HG02763 (cell line): Measurements from ENCODE around the gene PCDHGB2.
A peak's percentile ranks its signal among the peaks of the same experiment; 100 is the strongest.
"Not testable (repeated sequence)": the region's sequence is repeated elsewhere in the genome, so short reads cannot be mapped to it uniquely, and the experiment has no call there.

Experiments used
- ATAC-seq: cut with Tn5 transposase; IDR thresholded peaks from one replicate; pipeline ENCODE4 v1.9.1; 2021; ENCODE audit warnings: mild to moderate bottlenecking, moderate library complexity; ENCODE audit not compliant: unreplicated experiment

PCDHGB2 gene

DNA sequence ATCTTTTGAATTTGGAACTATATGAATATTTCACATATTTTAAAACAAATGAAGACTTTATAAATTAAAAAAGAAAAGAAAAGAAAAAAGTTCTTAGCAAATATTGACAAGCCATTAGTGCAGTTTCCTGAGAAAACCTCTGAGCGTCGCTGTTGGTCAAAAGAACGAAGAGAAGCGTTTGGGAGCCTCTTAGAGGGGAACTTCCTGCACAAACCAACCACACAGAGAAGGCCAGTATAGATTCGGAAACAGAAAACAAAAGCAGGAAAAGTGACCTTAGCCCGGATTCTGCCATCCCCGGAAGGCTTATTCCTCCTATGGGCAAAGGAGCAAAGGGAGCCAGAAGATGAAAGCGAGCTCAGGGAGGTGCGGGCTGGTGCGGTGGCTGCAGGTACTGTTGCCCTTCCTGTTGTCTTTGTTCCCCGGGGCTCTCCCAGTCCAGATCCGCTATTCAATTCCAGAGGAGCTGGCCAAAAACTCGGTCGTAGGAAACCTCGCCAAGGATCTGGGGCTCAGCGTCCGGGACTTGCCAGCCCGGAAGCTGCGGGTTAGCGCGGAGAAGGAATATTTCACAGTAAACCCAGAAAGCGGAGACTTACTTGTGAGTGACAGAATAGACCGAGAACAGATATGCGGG is at the start of gene PCDHGB2:
PCDHGB2 (plus strand) TSS at position 205 of the 637 bp plus-strand sequence; CDS start at position 347, 142 bp downstream.
- no peak for ATAC-seq

DNA sequence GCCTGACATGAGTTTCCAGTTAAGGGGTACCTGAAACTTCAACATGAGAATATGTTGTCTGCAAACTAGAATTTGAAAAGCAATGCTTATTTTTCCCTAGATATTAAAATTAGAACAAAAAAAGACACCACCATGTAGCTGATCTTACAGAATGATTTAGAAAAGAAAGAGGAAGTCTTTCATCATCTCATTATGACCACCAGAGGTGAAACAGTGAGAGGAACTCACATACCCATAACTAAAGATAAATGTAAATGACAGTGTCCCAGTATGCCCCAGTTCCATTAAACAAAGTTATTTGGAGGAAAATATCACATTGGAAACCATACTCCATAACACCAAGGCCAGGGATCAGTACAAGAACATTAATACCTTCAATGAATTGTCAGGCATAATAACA is 46.1 kb upstream of the PCDHGB2 start:
- ATAC-seq: no peak

DNA sequence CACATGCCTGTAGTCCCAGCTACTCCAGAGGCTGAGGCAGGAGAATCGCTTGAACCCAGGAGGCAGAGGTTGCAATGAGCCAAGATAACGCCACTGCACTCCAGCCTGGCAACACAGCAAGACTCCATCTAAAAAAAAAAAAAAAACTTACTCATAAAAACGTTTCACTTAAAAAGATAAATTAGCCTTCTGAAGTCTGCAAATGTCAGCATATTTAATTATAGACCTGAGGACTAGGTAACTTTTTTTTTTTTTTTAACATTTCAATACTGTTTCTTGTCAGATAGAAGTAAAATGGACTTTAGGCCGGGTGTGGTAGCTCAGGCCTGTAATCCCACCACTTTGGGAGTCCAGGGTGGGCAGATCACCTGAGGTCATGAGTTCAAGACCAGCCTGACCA is 42.8 kb upstream of the PCDHGB2 start:
- ATAC-seq: not testable (repeated sequence)

DNA sequence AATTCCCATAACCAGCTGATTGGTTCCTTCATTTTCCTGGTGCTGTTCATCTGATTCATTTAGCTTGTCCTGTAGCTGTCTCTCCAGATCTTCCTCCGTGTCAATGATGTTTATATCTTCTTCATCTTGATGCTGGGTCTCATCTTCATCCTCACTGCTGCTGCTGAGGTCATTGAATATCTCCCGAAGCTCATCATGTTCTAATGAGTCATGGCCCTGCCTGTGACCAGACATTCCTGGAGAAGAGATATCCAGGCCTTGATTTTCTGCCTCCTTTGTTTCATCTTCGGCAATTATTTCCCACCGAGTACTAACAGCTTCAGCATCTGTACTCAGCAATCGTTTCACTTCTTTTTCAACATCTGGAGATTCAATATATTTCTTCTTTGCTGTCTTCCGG is 40.6 kb upstream of the PCDHGB2 start:
- no peak for ATAC-seq

DNA sequence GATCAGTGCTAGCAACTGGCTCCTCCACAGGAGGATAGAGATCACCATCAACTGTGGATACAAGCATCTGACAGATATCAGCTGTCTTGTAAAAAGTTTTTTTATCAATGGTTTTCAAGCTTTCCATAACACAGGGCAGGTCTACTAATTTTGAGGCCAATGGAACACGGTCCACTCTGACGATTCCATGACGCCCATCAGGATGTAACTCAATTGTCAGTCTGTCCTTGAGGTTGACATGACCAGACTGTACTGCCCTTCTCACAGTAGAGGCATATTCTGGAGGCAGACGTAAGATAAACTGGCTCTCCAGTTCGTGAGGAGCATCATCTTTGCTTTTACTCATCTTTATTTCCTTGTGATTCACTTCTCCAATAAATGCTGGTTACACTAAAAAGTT is 40.1 kb upstream of the PCDHGB2 start:
- no peak for ATAC-seq

DNA sequence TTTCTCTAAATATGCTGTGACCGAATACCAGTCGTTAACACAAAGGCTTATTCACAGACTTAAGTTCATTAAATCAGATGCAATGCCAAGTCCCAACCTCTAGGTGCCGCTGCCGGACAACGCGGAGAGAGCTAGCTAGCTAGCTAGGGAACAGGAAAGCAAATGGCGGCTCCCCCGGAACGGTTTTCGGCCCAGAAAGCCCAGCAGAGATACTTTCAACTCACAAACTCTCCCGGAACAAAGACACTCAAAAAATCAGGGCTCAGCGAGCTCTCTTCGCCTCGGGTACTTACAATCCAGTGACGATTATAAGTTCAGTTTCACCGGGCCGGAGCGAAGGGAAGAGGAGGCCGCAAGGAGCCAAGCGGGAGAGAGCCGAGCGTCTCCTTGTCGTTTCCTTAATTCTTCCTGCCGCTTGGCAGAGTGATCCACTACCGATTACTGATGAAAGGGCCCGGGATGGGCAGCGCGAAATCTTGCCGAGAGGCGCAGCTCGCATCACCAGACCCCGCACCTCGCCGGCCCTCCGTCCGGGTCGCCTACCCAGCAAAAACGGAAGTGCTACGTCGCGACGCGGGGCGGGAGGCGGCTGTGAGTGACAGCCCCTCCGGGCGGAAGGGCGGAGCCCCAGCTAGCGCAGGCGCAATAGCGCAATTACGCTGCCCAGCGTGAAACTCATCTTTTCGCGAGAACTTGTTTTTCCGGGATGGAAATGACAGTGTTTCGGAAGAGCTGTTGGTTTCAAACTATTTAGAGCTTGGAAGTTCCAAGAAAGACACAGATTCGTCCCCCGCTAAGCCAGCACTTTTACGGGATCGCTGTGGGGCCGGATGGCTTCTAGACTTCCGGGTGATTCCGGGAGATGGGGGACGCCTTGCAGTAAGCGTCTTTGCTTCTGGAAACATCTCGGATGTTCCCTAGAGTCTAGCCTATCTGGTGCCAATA is 39.3 kb upstream of the PCDHGB2 start, which contains the start of gene TAF7:
TAF7 (minus strand) TSS at position 560 of the 945 bp plus-strand sequence. CDS start 740 bp downstream, outside the sequence.
- ATAC-seq: peak; percentile 96

DNA sequence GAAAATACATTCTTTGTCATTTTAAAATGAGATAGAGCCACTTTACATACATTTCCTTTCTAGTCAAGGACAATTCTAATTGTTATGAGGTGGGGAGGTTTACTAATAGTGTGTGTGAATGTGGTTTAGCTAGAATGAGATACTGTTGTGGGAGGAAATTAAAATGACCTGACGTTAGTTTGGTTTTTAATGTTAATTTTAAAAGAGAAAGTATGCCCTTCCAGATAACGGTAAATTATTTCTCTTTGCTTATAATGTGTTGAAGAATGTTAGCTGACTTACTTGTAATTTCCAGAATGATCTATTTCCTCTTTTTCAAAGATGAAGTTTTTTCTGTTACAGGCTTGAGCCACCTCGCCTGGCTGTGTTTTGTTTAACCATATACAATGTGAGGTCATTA is 37.5 kb upstream of the PCDHGB2 start:
- ATAC-seq: no peak

DNA sequence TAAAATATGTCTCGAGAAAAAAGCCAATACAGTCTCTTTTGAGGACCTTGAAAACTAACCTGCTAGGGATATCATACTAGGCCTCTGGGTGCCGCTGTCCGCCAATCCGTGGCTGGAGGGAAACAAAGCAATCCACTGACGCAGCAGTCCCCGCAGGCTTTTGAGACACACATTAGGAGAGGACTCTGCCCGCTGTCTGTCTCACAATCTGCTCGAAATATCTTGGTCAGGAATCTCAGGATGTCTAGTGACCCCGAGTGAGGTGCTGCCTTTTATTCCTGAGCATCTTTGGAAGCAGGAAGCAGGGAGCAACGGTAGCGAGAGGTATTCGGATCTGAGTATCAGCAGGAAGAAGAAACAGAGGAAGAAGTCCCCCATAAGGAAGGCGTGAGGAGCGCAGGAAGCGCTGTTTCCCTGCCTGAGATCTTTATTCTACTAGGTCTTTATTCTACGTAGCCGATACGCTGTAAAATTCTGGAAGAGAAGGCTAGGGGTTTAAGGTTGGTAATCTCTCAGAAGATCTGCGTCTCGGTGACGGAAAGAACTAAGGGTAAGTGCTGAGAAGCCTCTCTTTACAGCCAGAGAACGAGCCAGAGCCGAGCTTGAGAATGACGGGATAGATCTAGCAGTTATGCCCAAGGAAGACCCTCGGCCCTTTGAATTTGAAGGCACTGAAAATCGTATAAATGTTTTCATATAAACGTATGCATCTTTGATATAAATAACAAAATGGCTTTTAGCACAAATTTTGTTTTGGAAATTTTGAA is 33.5 kb upstream of the PCDHGB2 start:
- peak; percentile 89 for ATAC-seq

DNA sequence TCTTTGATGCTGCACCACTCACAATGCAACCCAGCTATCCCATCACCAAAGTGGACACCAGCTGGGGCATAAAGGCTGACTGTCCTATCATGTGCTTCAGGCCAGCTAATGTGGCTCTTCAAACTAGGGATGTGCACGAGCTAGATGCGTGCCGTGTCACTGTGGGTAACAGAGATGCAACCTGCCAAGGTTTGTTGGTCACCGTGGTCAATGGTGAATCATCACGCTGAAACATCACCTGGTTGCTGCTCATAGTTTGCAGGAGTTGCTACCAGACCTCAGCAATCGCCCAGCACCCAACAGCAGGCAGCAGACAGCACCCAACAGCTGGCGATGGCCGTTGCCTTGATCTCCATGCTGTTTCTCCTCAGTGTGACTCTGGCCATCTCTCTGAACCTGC is 31.6 kb upstream of the PCDHGB2 start:
- ATAC-seq: no peak

DNA sequence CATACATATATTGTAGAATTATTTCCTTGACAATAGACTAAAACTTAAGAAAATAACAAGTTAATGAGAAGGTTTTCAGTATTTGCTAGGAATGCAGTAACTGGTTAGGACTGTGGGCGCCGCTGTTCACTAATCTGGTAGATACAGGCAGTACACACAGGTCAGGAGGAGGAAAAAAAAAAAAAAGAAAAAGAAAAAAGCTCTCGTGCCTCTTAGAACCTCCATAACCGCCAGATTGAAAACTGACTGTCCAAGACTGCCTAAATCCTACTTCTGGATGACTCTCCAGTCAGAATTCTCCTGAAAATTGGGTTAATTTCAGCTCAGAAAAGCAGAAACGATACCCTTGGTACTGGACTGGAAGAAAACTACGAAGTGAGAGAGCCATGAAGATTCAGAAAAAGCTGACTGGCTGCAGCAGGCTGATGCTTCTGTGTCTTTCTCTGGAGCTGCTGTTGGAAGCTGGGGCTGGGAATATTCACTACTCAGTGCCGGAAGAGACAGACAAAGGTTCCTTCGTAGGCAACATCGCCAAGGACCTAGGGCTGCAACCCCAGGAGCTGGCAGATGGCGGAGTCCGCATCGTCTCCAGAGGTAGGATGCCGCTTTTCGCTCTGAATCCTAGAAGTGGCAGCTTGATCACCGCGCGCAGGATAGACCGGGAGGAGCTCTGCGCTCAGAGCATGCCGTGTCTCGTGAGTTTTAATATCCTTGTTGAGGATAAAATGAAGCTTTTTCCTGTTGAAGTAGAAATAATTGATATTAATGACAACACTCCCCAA is 29.3 kb upstream of the PCDHGB2 start, which contains the start of gene PCDHGA1:
PCDHGA1 (plus strand) TSS at position 216 of the 782 bp plus-strand sequence.
- ATAC-seq: no peak

DNA sequence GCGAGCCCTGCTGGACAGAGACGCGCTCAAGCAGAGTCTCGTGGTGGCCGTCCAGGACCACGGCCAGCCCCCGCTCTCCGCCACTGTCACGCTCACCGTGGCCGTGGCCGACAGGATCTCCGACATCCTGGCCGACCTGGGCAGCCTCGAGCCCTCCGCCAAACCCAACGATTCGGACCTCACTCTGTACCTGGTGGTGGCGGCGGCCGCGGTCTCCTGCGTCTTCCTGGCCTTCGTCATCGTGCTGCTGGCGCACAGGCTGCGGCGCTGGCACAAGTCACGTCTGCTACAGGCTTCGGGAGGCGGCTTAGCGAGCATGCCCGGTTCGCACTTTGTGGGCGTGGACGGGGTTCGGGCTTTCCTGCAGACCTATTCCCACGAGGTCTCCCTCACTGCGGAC is 27.2 kb upstream of the PCDHGB2 start:
- not testable (repeated sequence) for ATAC-seq

DNA sequence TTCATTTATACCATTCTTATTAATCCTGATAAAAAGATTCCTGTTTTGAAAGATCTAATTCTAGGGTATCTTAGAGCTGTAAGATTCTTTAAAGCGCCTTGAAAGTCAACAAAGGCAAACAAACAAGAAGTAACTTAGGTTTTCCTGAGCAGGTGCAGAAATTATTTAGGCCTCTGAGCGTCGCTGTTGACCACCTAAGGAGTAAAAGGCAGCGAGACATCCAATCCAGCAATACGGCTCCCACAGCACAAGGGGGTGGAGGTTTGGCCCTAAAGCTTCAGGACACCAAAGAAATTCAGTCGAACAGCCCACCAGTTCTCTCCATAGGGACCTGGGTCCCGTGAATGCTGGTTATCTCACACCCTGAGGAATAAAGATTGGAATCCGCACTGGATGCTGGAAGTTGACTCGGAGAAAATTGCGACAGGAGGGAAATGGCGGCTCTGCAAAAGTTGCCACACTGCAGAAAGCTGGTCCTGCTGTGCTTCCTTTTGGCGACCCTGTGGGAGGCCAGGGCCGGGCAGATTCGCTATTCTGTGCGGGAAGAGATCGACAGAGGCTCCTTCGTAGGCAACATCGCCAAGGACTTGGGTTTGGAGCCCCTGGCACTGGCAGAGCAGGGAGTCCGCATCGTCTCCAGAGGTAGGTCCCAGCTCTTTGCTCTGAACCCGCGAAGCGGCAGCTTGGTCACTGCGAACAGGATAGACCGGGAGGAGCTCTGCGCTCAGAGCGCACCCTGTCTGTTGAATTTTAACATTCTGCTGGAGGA is 21.1 kb upstream of the PCDHGB2 start, which contains the start of gene PCDHGA2:
PCDHGA2 (plus strand) TSS at position 223 of the 769 bp plus-strand sequence.
- ATAC-seq: no peak

DNA sequence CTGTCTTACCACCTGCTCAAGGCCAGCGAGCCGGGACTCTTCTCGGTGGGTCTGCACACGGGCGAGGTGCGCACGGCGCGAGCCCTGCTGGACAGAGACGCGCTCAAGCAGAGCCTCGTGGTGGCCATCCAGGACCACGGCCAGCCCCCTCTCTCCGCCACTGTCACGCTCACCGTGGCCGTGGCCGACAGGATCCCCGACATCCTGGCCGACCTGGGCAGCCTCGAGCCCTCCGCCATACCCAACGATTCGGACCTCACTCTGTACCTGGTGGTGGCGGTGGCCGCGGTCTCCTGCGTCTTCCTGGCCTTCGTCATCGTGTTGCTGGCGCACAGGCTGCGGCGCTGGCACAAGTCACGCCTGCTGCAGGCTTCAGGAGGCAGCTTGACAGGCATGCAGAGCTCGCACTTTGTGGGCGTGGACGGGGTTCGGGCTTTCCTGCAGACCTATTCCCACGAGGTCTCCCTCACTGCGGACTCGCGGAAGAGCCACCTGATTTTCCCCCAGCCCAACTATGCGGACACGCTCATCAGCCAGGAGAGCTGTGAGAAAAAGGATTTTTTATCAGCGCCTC is 18.9 kb upstream of the PCDHGB2 start:
- not testable (repeated sequence) for ATAC-seq

DNA sequence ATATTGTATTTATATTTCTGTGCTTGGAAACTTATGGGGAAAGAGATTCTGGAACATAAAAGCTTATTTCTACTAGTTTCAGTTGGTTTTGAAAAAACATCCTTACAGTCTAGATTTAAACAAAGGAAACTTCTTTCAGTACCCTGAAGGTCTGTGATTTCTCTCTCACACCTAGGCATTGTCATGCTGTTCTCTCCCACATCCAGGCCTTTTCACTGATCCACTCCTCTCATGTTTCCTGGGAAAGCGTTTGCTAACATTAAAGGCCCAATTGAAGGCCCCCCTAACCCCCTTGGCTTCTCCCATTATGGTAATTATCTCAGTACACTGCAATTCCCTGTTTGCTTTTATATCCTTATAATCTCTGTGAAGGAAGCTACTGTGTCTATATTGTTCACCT is 17.0 kb upstream of the PCDHGB2 start:
- no peak for ATAC-seq

DNA sequence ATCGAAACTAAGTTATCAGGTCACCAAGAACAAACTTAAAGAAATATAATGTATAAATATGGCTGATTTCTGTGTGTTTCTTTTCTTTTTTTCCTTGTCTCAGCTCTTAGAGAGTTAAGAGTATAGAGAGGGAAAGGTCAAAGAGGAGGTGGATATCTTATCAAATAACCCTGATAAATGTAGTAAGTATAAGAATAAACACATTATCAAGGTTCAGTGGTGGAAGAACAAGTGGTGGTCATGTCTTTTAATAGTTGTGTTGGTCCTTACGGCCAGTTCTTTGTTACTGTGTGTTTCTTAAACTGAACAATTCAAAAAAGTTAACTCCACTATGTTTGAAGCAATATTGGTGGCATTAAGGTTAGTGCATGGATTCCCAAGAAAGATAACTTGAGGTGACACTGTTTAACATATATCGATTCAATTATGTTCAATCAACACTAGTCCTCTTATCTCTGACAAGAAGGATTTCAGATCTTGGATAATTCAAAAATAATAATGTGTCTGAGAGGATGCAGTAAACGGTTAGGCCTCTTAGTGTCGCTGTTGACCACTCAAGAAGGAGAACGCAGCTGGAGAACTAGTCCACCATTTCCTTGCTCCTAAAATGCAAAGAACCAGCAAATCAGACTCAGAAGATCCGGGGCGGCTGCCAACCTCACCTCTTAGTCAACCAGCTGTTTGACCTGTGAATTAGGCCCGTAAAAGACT is 16.4 kb upstream of the PCDHGB2 start, which contains the start of gene PCDHGA3:
PCDHGA3 (plus strand) TSS at position 588 of the 711 bp plus-strand sequence. CDS start 205 bp downstream, outside the sequence.
- no peak for ATAC-seq

DNA sequence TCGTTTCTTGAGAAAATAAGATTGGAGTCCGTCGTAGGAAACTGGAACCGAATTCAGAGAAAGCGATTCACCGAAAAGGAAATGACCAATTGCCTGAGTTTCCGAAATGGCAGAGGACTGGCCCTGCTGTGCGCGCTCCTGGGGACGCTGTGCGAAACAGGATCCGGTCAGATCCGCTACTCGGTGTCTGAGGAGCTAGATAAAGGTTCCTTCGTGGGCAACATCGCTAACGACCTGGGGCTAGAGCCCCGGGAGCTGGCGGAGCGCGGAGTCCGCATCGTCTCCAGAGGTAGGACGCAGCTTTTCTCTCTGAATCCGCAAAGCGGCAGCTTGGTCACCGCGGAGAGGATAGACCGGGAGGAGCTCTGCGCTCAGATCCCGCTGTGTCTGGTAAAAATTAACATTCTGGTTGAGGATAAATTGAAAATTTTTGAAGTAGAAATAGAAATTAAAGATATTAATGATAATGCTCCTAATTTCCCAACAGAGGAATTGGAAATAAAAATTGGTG is 15.8 kb upstream of the PCDHGB2 start:
- ATAC-seq: no peak

DNA sequence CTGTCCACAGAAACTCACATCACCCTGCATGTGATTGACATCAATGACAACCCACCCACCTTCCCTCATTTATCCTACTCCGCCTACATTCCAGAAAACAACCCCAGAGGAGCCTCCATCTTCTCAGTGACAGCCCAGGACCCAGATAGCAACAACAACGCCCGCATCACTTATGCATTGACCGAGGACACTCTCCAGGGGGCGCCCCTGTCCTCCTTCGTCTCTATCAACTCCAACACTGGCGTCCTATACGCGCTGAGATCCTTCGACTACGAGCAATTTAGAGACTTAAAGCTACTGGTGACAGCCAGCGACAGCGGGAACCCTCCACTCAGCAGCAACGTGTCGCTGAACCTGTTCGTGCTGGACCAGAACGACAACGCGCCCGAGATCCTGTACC is 14.5 kb upstream of the PCDHGB2 start:
- no peak for ATAC-seq

DNA sequence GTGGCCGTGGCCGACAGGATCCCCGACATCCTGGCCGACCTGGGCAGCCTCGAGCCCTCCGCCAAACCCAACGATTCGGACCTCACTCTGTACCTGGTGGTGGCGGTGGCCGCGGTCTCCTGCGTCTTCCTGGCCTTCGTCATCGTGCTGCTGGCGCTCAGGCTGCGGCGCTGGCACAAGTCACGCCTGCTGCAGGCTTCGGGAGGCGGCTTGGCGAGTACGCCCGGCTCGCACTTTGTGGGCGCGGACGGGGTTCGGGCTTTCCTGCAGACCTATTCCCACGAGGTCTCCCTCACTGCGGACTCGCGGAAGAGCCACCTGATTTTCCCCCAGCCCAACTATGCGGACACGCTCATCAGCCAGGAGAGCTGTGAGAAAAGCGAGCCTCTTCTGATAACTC is 13.8 kb upstream of the PCDHGB2 start:
- ATAC-seq: not testable (repeated sequence)
